22Rv1 (cell line): Measurements from ENCODE around the gene DOK6.

Source experiments
- H3K27ac ChIP-seq: fragments of 450-650 bp; 2 replicates; pipeline ENCODE4 v1.5.1; 2017
- CTCF ChIP-seq: fragments of 450-650 bp; IDR thresholded peaks from 2 replicates; pipeline ENCODE4 v1.5.1; 2017; ENCODE audit warnings: mild to moderate bottlenecking
- ZFX ChIP-seq: fragments of 450-650 bp; IDR thresholded peaks from 2 replicates; pipeline ENCODE4 v1.6.1; 2017; ENCODE audit warnings: antibody characterized with exemption, borderline replicate concordance

DOK6 gene

DNA sequence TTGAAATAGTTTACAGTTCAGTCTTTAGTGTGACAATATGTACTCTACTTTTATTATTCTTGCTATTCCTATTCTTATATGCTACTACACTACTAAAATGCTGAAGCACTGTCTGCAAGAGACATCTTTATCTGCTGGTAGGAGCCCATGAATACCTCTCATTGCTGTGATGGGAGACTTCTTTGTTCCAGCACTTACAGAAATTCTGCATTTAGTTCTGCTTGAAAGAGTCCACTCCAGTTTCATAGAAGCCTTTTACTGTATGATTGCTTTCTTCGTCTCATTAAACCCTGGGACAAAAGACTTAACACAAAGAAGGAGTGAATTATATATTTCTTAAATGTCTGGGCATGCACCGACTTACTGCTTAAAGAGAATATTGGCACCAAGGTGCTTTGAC is 274.3 kb downstream of the DOK6 start:
- no peak overlapping the region for H3K27ac ChIP-seq
- TF ChIP-seq ZFX (no peak), CTCF (no peak)

GRCh38 chr18:69677595-69677994 is 276.9 kb downstream of the DOK6 start:
- no peak overlapping the region for H3K27ac ChIP-seq
- no peak for TF ChIP-seq CTCF
- TF ChIP-seq ZFX: no peak

- no peak overlapping the region for H3K27ac ChIP-seq
- no peak for TF ChIP-seq ZFX
Observed at GRCh38 chr18:69680123-69680522, 279.4 kb downstream of the DOK6 start.

GRCh38 chr18:69683176-69683575 is 282.5 kb downstream of the DOK6 start:
- H3K27ac ChIP-seq: no peak overlapping the region
- TF ChIP-seq ZFX: no peak
- TF ChIP-seq CTCF: no peak

- TF ChIP-seq CTCF (no peak), ZFX (no peak)
- no peak overlapping the region for H3K27ac ChIP-seq
Observed at GRCh38 chr18:69684789-69685188, 284.1 kb downstream of the DOK6 start.

- no peak overlapping the region for H3K27ac ChIP-seq
- no peak for TF ChIP-seq CTCF
- TF ChIP-seq ZFX: no peak
Observed at GRCh38 chr18:69686861-69687260, 286.2 kb downstream of the DOK6 start.

DNA sequence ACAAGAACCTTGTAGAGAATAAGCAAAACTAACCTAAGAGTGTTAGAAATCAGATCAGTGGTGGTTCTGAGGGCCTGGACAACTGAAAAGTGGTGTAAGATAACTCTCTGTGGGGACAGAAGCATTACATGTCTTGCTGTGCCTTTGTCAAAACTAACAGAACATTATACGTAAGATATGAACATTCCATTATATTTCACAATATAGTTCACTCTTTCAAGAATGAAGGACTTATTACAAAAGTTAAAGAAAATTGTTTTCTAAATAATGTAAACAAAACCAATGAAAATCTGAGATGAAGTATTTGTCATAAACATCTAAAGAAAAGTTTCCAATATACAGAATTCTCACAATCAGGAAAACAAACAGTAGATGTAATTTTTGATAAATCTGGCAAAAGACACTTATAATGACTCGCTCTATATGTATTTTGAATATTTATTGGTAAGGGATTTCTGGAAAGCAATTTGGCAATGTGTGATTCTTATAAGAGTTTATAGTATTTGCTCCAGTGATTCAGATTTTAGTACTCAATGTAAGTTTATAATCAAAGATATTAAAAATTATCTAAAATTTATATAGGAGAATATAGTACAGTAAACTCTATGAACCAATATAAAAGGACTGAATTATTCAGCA is 288.6 kb downstream of the DOK6 start:
- H3K27ac ChIP-seq: no peak overlapping the region
- TF ChIP-seq CTCF (no peak), ZFX (no peak)
